ENCODE results near the gene GRAMD4. TPM values are rescaled to one million over a fixed set of nuclear protein-coding genes. Genes with fewer than 3 reads are reported as not detected.

GRAMD4 gene
- total and polyA plus RNA-seq, 10 of the 15 experiments (the other 5 are each of a cell fraction or from before 2014, with no cell fraction given): 0.21 to 45.5 (median 10.6) TPM

- TF ChIP-seq PRDM15 (CRISPR knock-in tag; IDR thresholded peaks at IDR 0.05) (no peak), NR2C2 (IDR thresholded peaks at IDR 0.05; ENCODE audit: borderline replicate concordance, control insufficient read depth, insufficient read length, low read depth) (peak; percentile 29), ZNF217 (IDR thresholded peaks at IDR 0.05) (no peak), NRF1 (conservative IDR thresholded peaks at IDR 0.05; ENCODE audit: low read depth, low read length) (no peak), FOXK2 (IDR thresholded peaks at IDR 0.05) (no peak), PBX3 (IDR thresholded peaks at IDR 0.05; ENCODE audit: insufficient replicate concordance, low read depth, low read length) (no peak)
These were observed 18.6 kb downstream of the GRAMD4 start (continued) for GRCh38 chr22:46638601-46639431.
